Stimulated activated CD8-positive, alpha-beta memory T cell treated with anti-CD3 and anti-CD28 coated beads, Interleukin-15, amount 100 ng/mL, for 4 hours (primary cell): ENCODE measurements around the gene TTC21A.

Experiments used
- DNase-seq, 2 donors: peaks; one replicate each; pipeline ENCODE4 v3.0.0-alpha.2; 2020; ENCODE audit warnings: low read depth in 2 of 2

Gene TTC21A

DNA sequence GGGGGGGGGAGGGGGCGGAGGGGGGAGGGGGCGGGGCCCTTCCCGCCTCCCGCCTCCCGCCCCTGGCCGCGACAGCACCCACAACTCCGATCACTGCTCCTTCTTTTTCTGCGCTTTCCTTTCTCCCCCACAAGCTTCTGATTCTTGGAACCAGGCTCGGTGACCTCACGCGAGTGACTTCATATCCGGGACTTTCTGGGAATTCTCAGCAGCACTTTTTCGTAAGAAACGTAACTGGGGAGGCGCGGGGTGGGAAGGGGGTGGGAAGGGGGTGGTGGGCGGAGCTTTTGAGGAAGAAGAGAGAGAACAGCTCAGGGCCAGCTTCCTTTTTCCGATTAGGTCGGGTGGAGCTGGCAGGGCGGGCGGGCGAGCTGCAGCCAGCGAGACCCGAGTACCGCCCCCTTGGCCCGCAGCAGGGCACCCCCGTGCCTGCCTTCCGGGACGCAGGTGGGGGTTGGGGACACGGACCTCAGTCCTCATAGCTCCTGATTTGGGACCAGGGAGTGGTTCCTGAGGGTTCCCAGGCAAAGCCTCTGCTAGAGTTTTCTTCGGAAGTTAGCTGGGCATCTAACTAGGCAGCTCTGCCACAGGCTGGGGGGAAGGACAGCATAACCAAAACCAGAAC is 70.3 kb downstream of the TTC21A start:
- DNase-seq = peak; percentile 69 to 72

DNA sequence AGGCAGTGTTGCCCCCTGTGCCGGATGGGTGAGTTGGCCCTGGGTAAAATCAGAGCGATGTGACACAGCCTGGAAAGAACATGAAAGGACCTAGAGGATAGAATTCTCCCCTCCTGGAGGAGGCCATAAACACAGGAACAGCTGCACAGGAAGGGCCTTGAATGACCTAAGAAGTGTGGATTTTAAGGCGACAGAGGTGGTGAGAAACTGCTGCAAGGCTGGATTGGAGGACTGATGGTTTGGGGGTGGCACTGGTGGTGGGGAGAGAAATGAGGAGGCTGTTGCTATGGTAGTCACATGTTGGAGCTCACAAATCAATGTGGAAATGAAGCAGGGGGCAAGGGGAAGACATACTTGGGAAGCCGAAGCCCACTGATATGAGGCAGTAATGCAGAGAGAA is 71.1 kb downstream of the TTC21A start:
- DNase-seq = no peak

DNA sequence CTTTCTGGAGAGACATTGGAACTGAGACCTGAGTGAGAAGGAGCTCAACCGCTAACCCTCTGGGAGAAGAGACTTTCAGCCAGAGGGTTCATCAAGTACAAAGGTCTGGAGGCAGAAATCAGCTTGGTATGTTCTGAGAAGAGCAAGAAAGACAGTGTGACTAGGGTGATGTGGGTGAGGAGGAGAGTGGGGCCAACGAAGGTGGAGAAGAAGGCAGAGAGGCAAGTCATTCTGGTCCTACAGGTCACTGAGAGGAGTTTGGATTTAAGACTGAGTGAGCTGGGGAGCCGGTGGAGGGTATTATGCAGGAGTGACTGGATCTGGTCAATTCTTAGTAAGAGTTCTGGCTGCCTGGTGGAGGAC is 72.7 kb downstream of the TTC21A start:
- no peak for DNase-seq

DNA sequence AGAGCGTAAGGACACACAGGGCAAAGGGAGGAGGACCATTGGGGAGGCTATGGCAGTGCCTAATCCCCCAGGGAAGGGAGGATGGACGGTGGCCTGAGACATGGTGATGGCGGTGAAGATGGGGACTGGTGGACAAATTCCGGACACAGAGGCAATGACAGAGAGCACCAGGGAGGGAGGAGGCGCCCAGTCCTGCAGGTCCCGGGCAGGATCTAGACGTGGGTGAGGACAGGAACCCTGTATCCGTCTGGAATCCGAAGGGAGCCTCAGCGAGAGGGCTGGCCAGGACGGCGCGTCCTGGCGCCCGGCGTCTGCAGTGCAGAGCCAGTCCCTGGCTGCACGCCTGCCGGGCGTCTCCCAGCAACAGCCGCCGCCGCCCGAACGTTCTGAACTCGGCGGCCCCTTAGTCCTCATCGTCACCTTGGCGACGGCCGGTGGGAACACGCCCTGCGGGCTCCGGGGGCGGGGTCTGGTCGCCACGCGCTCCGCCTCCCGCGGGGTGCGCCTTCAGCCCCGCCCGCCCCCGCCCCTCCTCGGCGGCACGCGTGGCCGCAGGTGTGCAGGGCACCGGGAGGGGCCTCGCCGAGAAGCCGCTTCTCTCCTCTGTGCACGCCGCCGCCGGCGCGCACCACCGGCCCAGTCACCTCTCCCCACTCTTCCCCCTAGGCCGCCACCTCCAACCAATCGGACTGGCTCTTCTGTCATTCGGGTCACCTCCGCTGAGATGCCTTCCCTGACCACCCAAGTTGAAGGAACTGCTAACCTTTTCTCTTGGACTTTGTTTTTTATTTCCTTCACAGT is 73.3 kb downstream of the TTC21A start:
- peak; percentile 78 to 83 for DNase-seq

GRCh38 chr3:39181408-39182335 is 74.2 kb downstream of the TTC21A start:
- no peak for DNase-seq

DNA sequence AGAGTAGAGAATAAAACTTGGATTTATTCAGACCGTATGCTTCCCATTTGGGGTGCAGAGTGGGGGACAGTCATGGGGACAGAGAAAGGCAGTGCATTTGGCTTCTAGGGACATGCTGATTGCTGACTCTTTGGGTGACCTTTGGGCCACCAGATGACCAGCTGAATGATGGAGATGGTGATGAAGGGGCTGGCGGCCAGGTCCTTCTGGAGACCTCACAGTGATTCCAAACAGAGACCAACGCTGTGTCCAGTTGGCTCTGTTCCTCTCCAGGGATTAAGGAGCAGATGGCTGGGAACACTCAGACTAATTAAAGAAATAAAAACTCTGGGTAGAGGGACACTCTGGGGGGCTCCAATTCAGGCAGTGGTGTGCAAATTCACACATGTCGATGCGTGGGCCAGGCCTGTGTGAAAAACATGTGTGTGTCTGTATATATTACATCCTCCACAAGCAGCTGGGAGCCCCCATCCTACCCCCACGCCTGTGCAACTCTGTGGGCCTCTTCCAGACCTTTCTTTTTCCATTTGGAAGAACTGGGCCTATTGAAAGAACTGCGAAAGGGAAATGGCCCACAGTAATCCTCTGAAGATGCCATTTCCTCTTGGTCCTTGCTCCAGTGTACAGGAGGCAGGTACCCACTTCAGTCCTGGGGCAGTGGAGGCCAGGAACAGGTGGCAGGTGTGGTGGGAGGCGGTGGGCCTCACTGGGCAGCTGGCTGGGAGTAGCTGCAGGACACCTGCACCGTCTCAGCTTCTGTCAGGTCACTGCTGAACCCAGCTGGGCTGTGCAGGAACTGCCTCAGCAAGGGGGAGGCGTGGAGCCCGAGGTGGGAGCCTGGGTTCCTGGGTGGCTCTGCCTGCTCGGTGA is 76.0 kb downstream of the TTC21A start:
- no peak for DNase-seq

DNA sequence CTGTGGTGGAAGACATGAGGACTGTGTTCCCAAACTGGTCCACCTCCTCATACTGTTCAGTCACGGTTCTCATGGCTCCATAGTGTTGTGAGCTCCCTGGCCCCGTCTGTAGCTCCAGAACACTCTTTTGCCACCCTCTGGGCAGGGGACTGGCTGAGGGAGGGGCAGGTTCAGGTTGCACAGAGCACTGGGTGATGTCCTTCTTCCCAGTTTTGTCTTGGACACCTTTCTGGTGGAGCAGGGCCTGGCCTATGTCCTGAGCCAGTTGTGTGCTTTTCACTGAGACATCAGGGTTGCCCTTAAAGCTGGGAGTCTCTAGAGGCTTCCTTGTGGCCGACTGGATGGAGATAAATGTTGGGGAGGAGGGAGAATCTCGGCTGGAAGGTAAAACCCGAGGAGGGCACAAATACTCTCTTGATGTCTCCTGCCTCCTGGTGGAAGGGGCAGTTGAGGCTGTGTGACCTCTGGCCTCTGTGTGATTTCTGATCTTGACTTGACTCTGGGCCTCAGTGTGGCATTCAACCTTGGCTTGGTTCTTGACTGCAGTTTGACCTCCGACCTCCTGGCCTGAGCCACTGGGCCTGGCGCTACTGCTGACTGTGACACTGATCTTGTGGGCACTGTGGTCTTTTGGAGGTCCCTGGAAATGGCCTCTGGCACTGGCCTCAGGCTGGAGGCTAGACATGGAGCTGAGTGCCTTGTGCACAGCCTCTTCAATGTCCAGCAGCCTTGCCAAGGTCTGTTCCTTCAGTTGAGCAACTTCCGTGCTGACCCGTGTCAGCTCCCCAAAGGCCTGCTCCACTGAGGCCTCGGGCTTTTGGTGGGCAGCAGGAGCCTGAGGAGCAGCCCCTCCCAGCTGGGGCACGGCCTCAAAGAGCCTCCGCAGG is 76.8 kb downstream of the TTC21A start:
- DNase-seq = no peak

DNA sequence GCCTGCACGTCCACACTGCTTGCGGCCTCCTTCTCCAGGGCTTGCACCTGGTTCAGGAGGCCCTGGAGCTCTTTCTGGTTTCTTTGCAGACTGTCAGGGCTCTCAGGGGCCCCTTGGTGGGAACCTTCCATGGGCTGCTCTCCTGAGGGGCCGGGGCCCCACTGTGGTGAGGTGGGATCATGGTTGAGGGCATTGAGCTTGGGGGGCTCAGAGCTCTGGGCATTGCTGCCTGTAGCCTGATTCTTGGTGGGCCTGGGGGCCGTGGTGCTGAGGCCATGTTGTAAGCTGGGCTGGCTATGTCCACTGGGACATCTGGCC is 77.4 kb downstream of the TTC21A start:
- DNase-seq = no peak

DNA sequence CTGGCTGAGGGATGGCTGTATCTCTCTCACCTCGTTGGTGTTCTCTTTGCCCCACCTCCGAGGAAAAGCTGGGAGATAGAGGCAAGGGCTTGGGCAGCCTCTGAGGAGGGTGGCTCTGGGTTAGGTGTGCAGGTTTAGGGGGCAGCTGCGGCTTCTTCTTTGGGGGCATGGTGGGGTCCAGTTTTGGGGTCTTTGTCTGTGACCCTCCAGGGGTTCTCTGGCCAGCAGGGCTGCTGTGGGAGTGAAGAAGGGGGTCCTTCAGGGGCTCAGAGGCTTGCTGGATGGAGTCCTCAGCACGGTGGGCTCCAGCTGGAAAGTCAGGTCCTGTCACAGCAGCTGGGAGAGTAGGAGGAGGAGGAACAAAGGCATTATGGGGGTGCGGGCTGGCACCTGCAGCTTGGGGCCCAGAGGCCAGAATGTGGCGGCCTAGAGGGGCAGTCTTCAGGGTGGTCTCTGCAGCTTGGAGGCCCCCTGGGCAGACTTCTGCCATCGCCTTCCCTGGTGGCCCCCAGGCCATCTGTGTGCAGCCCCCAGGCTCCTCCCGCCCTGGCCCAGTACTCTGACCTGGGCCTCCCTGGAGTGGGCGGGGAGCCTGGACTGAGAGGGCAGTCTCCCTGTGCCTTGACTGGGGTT is 78.0 kb downstream of the TTC21A start:
- no peak for DNase-seq

- no peak for DNase-seq
Observed at GRCh38 chr3:39185959-39186691, 78.6 kb downstream of the TTC21A start.

DNA sequence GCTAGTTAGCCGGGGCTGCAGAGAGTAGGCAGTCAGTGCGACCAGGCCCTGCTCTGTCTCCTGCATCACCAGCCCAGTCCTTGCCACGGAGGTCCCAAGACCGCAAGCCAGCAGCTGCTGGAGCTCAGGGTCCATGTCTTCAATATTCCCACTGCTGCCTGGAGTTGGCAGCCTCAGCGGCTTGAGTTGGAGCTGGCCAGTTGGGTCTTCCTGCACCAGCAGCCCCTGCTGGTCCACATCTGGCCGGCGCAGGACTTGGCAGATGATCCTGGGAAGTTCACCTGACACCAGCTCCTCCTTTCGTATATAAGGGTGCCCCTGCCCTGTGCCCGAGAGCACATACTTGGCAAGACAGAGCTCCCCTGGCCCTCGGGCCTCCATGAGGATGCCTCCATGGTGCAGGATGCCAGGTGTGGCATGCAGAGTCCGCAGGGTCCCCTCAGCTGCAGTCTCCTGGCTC is 79.2 kb downstream of the TTC21A start:
- no peak for DNase-seq

- no peak for DNase-seq
Observed at GRCh38 chr3:39187372-39188155, 80.1 kb downstream of the TTC21A start.
